ENCODE data around the gene IL20RA.

DNA sequence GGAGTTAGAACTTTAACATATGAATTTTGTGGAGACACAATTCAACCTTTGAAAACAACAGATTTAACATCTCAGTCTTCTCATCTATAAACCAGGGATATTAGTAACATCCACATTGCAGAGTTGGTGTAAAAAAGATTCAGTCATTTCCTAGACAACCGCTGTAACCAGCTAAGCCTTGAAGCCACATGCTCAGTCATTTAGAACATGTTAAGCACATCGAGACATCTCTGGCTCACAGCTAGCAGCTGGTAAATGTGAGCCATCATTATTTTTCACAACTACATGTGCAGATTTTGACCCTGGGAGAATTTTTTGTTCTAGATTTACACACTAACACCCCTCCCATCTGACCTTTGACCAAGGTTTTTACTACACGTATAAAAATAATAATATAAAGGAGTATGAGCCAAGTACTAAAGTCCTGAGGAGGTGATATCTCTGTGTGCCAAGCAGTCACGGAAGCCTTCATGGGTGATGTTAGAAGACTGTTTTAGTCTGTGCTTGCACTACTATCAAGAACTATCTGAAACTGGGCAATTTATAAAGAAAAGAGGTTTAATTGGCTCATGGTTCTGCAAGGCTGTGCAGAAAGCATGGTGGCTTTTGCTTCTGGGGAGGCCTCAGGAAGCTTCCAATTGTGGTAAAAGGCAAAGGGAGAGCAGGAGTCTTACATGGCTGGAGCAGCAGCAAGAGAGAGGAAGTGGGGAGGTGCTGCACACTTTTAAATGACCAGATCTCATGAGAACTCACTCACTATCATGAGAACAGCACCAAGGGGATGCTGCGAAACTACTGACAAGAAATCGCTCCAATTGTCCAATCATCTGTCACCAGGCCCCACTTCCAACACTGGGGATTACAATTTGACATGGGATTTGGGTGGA, 48.7 kb upstream of the IL20RA start:
- TF ChIP-seq, protein P1, sequence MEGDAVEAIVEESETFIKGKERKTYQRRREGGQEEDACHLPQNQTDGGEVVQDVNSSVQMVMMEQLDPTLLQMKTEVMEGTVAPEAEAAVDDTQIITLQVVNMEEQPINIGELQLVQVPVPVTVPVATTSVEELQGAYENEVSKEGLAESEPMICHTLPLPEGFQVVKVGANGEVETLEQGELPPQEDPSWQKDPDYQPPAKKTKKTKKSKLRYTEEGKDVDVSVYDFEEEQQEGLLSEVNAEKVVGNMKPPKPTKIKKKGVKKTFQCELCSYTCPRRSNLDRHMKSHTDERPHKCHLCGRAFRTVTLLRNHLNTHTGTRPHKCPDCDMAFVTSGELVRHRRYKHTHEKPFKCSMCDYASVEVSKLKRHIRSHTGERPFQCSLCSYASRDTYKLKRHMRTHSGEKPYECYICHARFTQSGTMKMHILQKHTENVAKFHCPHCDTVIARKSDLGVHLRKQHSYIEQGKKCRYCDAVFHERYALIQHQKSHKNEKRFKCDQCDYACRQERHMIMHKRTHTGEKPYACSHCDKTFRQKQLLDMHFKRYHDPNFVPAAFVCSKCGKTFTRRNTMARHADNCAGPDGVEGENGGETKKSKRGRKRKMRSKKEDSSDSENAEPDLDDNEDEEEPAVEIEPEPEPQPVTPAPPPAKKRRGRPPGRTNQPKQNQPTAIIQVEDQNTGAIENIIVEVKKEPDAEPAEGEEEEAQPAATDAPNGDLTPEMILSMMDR (IDR thresholded peaks at IDR 0.05; ENCODE audit: low read length): no peak
- no peak for TF ChIP-seq EZH2phosphoT487 (IDR thresholded peaks at IDR 0.05; ENCODE audit: low read length)

All from MM.1S (cell line).